Right ventricle myocardium inferior (tissue), 1 donor: Measurements from ENCODE around the gene NR1D2. TPM values are rescaled to one million over a fixed set of nuclear protein-coding genes. Genes with fewer than 3 reads are reported as not detected.
"Not testable (repeated sequence)": the region's sequence is repeated elsewhere in the genome, so short reads cannot be mapped to it uniquely, and the experiment has no call there.

Experiments
- ATAC-seq: fragments of 200-7000 bp; cut with Tn5 transposase; one replicate; pipeline ENCODE4 v1.9.1; 2020; ENCODE audit warnings: mild to moderate bottlenecking, moderate library complexity
- DNase-seq: peaks from one replicate; pipeline ENCODE4 v3.0.0; 2021; ENCODE audit errors: missing footprints
- intact Hi-C: fragments of 100-400 bp; cut with DNase I; formaldehyde crosslinking; loops from one replicate; pipeline ENCODE4 v1.11.0; 2022
- total RNA-seq: library from RNA; stranded (reverse); fragmentation: NEBNext Ultra II Directional; extraction: Animal tissue kit (Norgen Biotek cat#: 25700); gene quantifications from one replicate; pipeline ENCODE4 v1.2.1, GENCODE V29; 2021
- donor health status: DM: no; HTN: yes; CAD: no; lungs with severe emphysema.

The NR1D2 gene
- total RNA-seq, 1 donor from 2014 or later: 44.5 TPM

GRCh38 chr3:24025805-24026204, 80.7 kb downstream of the NR1D2 start:
- intact Hi-C loops: no loop called here
- no peak for ATAC-seq
- DNase-seq: no peak

DNA sequence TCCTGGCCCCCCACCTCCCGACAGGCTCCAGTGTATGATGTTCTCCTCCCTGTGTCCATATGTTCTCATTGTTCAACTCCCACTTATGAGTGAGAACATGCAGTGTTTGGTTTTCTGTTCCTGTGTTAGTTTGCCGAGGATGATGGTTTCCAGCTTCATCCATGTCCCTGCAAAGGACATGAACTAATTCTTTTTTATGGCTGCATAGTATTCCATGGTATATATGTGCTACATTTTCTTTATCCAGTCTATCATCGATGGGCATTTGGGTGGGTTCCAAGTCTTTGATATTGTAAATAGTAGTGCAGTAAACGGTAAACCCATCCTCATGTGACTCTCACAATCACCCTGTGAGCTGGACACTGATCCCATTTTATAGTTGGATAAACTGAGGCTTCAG, 81.6 kb downstream of the NR1D2 start:
- DNase-seq, intact Hi-C loops, ATAC-seq: not testable (repeated sequence)

GRCh38 chr3:24027946-24028345, 82.9 kb downstream of the NR1D2 start:
- ATAC-seq: no peak
- DNase-seq: no peak
- intact Hi-C loops: no loop called here

Other genes with a start within 250 kb of the NR1D2 start
- gene UBE2E1, start 139.3 kb upstream of the NR1D2 start, total RNA-seq: 75.3 TPM
- 20.3 TPM for gene NKIRAS1, start 28.3 kb upstream of the NR1D2 start, total RNA-seq
- 1,001 TPM for gene RPL15, start 28.2 kb upstream of the NR1D2 start, total RNA-seq